Kasumi-1 (cell line): Measurements from ENCODE around the gene LMTK3.

Experiments
- DNase-seq, 2 experiments: peaks; one replicate each; lab custom pipeline; 2025; lab: John Stamatoyannopoulos, UW

Gene LMTK3

DNA sequence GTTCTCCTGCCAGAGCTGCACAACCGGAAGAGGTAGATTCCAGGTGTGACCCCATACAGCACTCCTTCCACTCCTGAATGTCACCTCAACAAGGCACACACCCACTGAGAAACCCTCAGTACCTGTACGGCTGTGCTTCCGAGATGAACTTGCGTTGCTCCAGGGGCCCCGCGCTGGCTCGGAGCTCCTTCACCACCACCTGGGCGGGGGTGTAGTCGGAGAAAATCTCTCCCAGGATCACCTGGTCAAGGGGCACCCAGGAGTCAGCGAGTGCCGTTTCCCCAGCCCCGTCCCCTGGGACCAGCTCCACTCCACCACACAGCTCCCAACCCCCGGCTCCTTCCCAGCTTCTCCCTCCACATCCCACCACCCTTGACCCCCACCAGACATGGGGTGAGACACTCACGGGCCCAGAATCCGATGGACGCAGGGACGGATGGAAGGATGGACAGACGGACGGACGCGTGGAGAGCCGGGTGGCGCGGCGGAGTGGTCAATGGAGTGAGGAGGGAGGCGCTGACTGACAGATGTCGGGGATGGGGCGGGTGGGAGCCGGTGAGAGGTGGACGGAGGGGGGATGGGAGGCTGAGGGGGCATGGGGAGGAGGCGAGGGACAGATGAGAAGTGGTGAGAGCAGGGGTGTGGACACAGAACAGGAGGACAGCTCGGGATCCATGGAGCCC, 2.8 kb downstream of the LMTK3 start:
- DNase-seq, result no peak

- no peak for DNase-seq
These were observed 3.7 kb downstream of the LMTK3 start for GRCh38 chr19:48507911-48508439.

GRCh38 chr19:48506138-48506733, 5.4 kb downstream of the LMTK3 start:
- peak; percentile 72 to 87 for DNase-seq

DNA sequence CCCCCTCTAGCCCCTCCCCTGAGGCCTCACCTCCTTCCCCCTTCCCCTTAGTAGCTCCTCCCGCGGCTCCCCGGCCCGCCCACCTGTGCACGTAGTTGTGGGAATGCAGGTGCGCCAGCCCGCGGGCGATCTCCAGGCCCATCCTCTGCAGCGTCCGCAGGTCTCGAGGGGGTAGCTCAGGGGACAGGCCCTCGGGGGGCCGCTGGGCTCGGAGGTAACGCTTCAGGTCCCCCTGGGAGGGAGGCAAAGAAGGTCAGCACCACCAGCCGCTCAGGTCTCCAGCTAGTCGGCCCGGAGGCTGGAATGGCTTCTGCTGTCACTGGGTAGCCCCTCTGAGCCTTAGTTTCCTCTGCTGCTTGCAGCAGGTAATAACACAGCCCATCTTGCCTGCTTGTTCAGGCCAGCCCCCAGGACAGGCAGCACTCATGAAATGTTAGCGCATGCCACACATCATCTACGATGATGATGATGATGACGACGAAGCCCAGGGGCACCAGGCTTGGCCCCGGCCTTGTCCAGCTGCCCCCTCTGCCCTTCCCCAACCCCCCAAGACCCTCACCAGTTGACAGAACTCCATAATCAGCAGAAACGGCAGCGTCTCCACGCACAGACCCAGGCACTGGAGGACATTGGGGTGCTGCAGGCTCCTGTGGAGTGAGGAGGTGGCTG, 9.2 kb downstream of the LMTK3 start:
- no peak for DNase-seq

DNA sequence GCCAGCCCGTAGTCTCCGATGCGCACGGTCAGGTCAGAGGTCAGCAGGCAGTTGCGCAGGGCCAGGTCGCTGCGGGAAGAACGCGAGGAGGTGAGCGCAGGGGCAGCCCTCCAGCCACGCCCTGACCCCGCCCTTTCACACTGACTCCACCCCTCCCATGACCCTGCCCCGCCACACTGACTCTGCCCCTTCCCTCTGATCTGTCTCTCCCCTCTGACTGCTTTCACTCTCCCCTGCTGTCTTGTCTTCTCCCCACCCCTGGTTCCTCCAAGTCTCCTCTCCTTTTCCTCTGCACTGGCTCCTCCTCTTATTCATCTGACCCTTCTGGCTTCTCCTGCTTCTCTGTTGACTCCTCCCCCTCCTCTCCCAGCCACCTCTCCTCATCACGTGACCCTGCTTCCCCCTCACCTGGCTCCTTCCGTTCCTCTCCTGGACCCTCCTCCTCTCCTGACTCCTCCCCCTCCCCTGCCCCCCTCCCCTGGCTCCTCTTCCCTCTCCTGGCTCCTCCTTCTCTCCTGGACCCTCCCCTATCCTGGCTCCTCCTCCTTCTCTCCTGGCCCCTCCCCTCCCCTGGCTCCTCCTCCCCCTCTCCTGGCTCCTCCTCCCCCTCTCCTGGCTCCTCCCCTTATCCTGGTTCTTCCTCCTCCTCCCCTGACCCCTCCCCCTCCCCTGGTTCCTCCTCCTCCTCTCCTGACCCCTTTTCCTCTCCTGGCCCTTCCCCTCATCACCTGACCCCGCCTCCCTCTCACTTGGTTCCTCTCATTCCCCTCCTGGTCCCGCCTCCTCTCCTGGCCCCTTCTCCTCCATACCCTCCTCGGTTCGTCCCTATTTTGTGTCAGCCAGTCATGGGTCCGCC, 9.9 kb downstream of the LMTK3 start:
- peak; percentile 74 to 88 for DNase-seq

DNA sequence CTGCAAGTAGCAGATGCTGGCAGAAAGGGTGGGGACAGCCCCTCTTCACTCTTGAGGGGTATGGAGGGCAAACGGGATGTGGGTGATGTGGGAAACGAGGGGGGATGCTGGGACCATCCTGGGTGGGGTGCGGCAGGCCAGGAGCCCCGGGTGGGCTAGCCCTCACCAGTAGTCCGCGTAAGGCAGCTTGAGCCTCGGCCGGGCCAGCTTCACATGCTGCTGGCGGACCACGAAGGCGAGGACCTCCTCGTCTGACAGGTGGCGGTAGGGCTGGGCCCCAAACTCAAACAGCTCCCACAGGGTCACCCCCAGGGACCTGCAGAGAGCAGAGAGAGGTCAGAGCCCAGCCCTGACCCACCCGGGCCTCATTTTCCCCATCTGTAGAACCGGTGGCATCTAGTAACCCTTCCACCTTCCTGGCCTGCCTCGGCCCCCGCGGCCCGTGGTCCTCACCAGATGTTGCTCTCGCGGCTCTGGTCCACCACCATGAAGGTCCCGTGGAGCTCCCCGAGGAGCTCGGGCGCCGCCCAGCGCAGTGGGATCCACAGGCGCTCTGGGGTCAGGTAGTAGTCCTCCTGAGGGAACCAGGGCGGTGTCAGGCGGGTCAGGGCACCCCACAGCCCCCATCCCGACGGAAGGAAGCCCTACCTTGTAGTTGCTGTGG, 10.7 kb downstream of the LMTK3 start:
- no peak for DNase-seq

DNA sequence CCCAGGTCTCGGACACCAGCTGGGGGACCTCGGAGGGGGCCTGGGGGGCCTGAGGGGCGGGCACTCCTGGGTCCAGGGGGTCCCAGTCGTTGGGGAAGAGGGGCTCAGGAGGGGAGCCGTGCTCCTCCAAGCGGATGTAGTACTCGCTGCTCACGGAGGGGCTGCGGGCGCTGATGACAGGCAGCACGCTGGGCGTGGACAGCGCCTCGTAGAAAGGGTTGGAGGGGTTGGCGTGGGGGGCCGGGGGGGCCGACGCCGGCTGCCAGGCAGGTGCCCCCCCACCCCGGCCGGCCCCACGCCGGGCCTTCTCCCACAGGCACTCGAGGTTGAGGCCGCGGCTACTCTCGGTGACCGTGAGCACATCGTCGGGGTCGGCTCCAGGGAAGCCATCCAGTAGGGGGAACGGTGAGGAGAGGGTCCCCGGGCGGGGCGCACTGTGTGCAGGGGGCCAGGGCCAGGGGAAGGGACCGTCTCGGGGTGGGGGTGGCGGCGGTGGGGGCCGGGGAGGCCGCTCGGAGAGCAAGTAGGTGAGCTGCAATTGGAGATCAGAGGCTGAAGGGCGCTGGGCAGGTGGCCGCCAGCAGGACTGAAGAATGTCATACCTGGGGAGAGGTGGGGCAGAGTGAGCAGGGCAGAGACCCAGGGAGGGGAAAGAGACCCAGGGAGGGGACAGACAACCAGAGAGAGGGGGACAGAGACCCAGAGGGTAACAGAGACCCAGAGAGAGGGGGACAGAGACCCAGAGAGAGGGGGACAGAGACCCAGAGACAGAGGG, 12.1 kb downstream of the LMTK3 start:
- DNase-seq, result no peak

DNA sequence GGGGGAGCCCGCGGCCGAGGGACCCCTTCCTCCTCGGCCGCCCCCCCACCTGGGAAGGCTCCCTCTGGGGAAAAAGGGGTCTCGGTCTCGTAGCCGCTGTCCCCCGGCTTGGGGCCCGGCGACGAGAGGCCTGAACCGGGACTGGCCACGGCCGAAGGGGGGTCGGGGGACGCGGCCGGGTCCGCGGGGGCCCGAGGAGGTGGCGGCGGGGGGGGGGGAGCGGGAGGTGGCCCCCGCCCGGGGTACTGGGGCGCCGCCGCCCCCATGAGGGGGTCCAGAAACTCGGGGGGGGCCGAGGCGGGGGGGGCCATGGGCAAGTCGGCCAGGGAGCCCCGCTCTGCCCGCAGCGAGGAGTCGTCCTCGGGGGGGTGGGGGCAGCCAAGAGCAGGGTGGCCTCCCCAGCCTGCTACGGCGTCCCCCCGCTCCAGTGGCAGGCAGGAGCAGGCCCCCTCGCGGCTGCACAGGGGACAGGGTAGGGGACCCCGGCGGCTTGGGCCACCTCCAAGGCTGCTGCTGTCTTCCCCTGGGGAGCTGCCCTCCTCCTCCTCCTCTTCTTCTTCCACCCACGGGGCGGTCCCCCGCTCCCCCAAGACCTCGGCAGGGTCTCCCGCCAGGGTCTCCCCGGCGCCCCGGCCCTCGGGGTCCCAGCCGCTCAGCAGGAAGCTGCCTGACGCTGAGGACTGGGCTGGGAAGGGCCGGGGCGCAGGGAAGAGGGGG, 12.9 kb downstream of the LMTK3 start:
- no peak for DNase-seq

DNA sequence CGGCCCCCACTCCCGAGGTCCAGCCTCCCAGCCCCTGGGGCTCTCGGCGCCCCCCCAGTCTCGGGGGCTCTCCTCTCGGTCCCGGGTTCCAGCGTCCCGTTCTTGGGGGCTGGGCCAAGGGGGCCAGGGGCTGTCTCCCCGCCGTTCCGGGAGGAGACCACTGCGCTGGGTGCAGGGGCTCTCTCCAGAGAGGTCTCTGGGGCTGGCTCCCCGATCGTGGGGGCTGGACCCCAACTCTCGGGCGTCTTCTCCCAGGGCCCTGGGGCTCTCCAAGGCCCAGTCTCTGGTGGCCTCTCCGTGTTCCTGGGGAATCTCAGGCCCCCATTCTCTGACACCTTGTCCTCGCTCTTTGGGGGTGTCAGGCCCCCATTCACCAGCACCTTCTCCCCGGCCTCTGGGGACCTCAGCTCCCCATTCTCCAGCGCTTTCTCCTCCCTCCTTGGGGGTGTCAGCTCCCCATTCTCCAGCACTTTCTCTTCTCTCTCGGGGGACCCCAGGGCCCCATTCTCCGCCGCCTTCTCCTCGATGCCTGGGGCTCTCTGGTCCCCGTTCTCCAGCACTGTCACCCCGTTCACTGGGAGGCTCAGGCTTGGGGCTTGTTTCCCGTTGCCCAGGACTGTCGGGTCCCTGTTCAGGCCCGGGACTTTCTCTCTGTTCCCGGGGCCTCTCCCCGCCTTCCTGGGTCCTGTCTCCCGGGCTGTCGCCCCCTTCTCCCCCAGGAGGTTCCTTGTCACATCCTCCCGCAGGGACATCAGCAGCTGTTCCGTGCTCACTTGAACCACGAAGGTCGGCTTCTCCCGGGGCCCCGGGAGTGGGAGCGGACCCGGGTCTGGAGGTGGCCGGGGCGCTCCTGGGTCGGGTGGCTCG, 13.7 kb downstream of the LMTK3 start:
- DNase-seq, result no peak

- no peak for DNase-seq
These were observed 14.5 kb downstream of the LMTK3 start for GRCh38 chr19:48496959-48497727.

- peak; percentile 18 to 41 for DNase-seq
These were observed 16.2 kb downstream of the LMTK3 start for GRCh38 chr19:48495396-48495795.

DNA sequence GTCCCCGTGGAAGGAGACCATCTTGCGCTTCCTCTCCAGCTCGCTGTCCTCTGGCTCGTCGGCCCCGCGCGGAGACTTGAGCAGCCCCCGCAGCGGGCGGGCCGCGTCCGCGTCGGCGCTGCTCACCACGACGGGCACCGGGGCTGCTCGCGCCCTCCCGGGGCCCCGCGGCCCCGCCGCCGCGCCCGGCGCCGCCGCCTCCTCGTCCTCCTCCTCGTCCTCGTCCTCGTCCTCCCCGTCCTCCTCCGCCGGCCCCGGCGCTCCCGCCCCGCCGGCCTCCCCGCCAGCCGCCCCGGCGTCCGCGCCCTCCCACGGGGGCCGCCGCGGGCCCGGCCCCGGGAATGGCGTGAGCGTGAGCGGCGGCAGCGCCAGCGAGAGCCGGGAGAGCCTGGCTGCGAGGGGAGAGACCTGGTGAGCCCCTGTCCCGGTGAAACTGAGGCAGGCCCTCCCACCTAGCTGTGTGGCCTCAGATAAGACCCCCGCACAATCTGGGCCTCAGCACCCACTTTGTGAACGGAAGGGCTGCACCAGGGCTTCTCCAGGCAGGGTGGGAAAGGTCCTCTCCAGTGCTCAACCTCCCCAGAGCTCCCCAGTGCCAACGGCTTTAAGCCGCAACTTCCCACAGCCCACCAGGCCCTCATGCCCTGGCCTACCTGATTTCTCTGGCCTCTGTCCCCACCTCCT, 17.8 kb downstream of the LMTK3 start:
- DNase-seq, result no peak

DNA sequence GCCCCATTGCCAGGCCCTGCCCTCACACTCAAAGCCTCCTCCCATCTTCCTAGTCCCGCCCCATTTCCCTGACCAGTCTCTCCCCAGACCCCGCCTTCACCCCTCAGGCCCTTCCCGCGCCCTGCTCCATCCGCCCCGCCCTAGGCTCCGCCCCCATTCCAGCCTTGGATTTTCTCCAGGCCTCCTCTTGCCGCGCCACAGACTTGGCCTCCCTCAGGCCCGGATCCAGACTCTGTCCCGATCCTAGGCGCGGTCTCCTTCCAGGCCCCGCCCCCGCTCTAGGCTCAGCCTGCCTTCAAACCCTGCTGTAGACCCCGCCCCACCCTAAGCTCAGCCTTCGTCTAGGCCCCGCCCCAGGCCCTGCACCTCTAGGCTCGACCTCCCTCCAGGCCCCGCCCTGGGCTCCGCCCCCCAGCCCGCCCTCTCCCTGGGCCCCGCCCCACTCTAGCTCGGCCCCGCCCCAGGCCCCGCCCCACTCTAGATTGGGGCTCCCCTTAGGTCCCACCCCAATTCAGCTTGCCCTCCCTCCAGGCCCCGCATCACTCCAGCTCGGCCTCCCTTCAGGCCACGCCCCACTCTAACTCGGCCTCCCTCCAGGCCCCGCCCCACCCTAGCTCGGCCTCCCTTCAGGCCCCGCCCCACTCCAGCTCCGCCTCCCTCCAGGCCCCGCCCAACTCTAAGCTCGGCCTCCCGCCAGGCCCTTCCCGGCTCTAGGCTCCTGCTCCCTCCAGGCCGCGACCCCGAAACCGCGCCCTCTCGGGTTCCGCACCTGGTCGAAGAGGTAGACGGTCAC, 18.5 kb downstream of the LMTK3 start:
- peak; percentile 94 to 98 for DNase-seq

DNA sequence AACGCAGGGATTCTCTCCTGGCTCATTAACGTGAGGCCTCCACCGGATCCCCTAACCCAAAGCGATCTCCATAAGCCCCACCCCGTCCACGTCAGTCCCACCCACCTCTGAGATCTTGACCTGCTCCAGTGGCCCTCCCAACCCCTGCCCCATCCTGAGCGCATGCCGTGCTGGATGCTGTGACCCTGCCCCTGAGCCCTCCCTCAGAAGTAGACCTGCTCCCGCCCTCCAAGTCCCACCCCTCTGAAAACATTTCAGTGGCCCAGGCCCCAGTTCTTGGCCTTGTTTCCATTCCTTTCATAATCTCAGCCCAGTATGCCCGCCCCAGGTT, 19.9 kb downstream of the LMTK3 start:
- DNase-seq, result no peak

DNA sequence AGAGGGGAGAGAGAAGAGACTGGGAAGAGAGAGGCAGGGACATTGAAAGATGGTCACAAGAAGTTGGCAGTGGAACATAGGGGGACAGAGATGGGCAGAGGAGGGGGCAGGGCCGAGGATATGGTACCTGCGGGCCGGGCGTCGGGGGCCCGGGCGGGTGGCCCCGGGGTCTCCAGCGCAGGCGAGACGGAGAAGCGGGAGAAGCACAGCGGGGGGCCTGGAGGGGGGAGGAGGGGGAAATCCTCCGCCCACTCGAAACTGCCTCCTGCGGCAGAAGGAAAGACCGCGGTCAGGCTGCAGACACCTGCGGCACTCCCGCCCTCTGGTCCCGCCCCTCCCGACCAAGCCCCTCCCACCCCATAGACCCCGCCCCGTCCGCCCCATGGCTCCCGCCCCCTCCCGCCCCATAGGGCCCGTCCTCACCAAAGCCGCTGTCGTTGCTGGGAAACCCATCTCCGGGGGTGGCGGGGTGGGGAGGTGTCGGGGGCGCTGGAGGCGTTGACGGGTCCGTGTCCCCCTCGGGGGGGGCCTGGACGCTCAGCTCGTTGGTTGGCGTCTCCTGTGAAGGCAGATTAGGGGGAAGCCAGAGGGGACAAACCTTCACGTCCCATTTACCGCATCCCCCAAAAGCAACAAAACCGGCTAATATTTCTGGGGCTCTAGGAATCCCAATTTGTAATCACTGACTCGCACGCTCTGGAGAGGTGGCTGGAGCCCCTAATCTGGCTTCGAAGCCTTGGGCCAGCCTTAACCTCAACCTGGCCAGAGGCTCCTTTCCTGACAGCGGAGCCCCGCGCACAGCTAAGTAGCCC, 20.4 kb downstream of the LMTK3 start:
- no peak for DNase-seq

GRCh38 chr19:48489608-48490216, 21.9 kb downstream of the LMTK3 start:
- DNase-seq, result peak; percentile 60 to 66
